Measurements from ENCODE around the gene YPEL1.
"Not testable (repeated sequence)": the region's sequence is repeated elsewhere in the genome, so short reads cannot be mapped to it uniquely, and the experiment has no call there.

The YPEL1 gene

DNA sequence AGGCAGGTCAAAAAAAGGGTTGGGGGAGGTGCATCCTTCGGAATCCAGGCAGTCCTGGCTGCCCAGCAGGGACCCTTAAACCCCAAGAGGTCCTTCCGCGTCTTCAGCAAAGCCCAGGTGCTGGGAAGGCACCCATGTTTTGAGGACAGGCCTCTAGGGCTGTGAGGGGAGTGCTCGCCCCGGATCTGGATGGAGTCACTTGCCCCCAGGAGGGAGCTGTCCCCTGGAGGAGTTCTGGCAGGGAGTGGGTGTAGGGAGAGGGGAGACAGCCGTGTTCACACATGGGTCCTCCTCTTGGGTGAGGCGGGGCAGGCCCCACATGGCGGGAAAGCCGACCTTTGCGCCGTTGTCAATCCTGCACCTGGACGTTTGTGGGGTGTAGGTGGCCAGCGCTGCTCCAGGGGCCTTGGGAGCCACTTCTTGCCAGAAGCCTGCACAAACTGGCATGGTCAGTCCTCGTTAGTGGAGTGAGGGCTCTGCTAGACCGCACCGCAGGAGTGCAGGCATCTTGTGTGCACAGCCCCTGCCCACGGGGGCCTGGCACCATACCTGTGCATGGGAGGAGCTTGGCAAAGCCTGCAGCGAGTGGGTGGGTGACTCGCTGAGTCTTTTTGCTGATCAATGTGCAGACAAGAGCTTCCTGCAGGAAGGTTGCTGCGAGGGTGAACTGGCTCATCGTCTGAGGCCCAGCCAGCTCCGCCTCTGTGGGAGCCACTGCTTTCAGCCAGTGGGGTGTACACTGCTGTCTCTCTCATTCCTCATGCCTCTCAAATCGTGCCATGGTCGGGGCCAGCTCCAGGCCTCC is 53.8 kb downstream of the YPEL1 start:
- DNase-seq: no peak
- H3K27me3 Mint-ChIP-seq (ENCODE audit: low read depth, poor library complexity): no peaks in the 10 kb centered on the region
- peaks cover 10% of the 10 kb centered on the region for H3K4me1 Mint-ChIP-seq
- peaks cover 33% of the 10 kb centered on the region for H3K36me3 Mint-ChIP-seq (ENCODE audit: low read depth)
- H3K4me3 Mint-ChIP-seq: no peak overlapping the region
- no peak for TF ChIP-seq CTCF (IDR thresholded peaks at IDR 0.05)
- peaks cover 4% of the 10 kb centered on the region for H3K9me3 Mint-ChIP-seq
- no peak overlapping the region for H3K27ac Mint-ChIP-seq

DNA sequence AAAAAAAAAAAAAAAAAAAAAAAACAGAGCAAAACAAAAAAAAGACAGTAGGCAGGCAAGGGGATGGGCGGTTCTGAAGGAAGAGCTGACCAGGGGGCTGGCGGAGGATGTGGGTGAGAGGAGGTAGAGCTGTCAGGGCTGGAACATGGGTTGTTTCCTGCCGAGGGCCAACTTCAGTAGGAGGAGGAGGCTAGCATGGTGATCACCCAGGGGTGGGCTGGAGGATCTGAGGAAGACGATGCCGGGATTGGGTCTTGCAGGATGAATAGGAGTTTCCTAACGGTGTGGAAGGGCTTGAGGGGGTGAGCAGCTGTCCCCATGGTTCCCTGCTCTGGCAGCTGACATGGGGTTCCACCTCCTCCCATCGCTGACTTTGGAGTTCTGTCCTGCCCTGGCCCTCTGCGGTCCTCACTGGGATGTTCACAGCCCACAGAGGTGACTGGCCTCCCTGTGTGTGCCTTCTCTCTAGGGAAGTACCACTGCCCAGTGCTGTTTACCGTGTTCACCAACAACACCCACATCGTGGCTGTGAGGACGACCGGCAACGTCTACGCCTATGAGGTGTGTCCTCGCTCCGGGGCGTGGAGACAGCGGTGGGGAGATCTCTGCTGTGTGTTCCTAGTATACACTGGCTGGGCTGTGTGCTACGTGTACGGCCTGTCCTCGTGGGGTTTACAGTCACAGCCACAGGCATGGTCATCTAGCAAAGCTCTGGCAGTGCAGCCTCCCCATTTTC is 54.6 kb downstream of the YPEL1 start:
- H3K36me3 Mint-ChIP-seq (ENCODE audit: low read depth): peaks cover 40% of the 10 kb centered on the region
- no peaks in the 10 kb centered on the region for H3K27me3 Mint-ChIP-seq (ENCODE audit: low read depth, poor library complexity)
- H3K4me1 Mint-ChIP-seq: peaks cover 10% of the 10 kb centered on the region
- H3K9me3 Mint-ChIP-seq: peaks cover 11% of the 10 kb centered on the region
- no peak for DNase-seq
- no peak overlapping the region for H3K27ac Mint-ChIP-seq
- no peak for TF ChIP-seq CTCF (IDR thresholded peaks at IDR 0.05)
- H3K4me3 Mint-ChIP-seq: no peak overlapping the region

- Mint-ChIP-seq H3K27ac (no peak overlapping the region), H3K4me1 (peaks cover 10% of the 10 kb centered on the region), H3K9me3 (peaks cover 18% of the 10 kb centered on the region), H3K4me3 (no peak overlapping the region), H3K27me3 (ENCODE audit: low read depth, poor library complexity) (no peaks in the 10 kb centered on the region), H3K36me3 (ENCODE audit: low read depth) (peaks cover 46% of the 10 kb centered on the region)
- TF ChIP-seq CTCF (IDR thresholded peaks at IDR 0.05): no peak
- DNase-seq: no peak
Measured at GRCh38 chr22:21679383-21679782, 56.2 kb downstream of the YPEL1 start.

GRCh38 chr22:21678842-21679241 is 56.8 kb downstream of the YPEL1 start:
- peaks cover 50% of the 10 kb centered on the region for H3K36me3 Mint-ChIP-seq (ENCODE audit: low read depth)
- not testable (repeated sequence) for H3K4me3 Mint-ChIP-seq; H3K27ac Mint-ChIP-seq; H3K4me1 Mint-ChIP-seq; DNase-seq; H3K27me3 Mint-ChIP-seq (ENCODE audit: low read depth, poor library complexity)
- peaks cover 18% of the 10 kb centered on the region for H3K9me3 Mint-ChIP-seq

DNA sequence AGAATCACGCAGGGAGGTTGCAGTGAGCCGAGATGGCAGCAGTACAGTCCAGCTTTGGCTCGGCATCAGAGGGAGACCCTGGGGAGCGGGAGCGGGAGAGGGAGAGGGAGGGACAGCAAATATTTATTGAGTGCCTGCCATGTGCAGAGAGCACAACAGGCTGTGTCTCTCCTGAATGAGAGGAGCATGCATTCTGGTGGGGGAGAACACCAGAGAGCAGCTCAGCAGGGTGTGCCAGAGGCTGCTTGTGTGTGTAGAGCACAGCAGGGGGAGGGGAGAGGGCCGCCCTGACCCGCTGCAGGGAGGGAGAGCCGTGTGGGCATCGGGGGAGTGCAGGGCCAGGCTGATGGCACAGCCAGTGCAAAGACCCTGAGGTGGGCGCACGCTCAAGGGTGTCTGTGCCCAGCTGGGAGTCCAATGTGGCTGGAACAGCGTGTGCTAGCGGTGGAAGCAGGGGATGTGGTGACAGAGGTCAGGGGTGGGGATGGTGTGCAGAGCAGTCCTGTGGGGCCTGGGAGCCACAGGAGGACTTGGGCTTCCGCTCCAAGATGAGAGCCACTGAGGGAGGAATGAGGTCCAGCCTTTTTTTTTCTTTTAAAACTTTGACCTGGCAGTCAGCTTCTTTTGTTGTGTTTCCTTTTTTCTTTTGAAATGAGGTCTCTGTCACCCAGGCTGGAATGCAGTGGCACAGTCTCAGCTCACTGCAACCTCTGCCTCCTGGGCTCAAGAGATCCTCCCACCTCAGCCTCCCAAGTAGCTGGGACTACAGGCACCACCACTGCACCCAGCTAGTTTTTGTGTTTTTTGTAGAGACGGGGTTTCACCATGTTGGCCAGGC is 57.8 kb downstream of the YPEL1 start:
- peaks cover 6% of the 10 kb centered on the region for H3K4me1 Mint-ChIP-seq
- no peak for DNase-seq
- no peaks in the 10 kb centered on the region for H3K27me3 Mint-ChIP-seq (ENCODE audit: low read depth, poor library complexity)
- TF ChIP-seq CTCF (IDR thresholded peaks at IDR 0.05): no peak
- H3K36me3 Mint-ChIP-seq (ENCODE audit: low read depth): peaks cover 45% of the 10 kb centered on the region
- H3K9me3 Mint-ChIP-seq: peaks cover 18% of the 10 kb centered on the region
- no peak overlapping the region for H3K4me3 Mint-ChIP-seq
- no peak overlapping the region for H3K27ac Mint-ChIP-seq
